HL-60/S4 treated with retinoic acid at 250 ng/mL for 4 days and 3 days (cell line): ENCODE measurements around the gene KIF18B.

Source experiments
- in situ Hi-C: fragments of 300-500 bp; cut with MboI; formaldehyde crosslinking; loops from 2 replicates; pipeline ENCODE4 v1.7.0; 2022; ENCODE audit warnings: low sequenced_read_pairs

KIF18B gene

DNA sequence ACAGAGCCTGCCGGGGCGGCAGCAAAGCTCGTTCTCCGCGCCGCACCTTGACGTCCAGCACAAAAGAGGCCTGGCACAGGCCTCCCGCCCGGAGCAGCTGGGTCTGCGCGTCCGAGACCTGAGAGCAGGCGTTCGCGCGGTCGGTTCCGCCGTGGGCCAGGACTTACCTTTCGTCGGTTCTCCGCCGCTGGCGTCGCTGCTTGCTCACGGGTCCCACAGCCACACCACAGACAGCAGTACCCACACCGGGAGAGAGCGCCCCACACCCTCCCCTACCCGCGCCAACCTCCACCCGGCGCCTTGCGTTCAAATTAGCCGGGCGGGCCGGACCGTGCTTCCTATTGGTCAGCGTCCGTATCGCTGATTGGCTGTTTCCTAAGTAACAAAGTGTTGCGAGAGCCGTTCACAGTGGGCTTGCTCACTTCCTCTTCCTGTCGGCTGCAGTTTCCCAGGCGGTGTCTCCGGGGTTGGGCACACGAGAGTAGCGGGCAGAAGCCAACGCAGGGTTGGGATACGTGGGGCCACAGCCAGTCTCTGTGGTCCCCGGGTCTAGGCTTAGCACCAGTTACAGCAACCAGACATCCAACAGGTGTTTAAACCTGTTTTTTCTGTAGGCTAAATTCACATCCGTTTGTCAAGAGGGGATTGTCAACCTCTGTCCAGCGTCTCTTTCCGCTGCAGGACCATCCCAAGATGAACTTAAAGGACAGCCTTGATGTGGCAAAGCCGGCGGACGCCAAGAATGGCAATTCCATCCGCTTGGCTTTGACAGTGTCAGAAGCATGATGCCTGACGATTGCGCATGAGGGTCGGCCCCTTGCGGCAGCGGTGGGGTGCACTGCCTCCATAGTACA, at the start of gene KIF18B:
TSS of gene KIF18B (minus strand) at position 313 of the 854 bp plus-strand sequence. CDS start 11,429 bp downstream, outside the sequence.
- in situ Hi-C loops = no loop called here

DNA sequence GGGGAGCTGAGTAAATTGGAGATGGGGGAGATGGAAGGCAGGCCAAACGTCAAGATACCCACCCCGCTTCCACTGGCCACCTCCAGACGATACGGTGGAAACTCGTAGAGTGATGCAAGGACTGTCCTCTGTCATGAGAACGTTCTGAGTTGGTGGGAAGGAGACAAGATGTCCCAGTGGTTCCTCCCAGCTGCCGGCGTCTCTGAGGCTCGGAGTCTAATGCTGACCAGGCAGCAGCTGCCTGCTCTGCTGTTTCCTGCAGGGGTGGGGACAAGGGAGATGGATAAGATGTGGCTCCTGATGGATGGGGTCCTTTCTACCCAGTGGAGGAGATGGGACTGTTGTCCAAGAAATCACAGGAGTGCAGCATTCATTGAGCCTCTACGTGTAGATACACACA, 48.7 kb upstream of the KIF18B start:
- in situ Hi-C loops = no loop called here

GRCh38 chr17:44995436-44996001, 47.9 kb upstream of the KIF18B start:
- in situ Hi-C loops = no loop called here

DNA sequence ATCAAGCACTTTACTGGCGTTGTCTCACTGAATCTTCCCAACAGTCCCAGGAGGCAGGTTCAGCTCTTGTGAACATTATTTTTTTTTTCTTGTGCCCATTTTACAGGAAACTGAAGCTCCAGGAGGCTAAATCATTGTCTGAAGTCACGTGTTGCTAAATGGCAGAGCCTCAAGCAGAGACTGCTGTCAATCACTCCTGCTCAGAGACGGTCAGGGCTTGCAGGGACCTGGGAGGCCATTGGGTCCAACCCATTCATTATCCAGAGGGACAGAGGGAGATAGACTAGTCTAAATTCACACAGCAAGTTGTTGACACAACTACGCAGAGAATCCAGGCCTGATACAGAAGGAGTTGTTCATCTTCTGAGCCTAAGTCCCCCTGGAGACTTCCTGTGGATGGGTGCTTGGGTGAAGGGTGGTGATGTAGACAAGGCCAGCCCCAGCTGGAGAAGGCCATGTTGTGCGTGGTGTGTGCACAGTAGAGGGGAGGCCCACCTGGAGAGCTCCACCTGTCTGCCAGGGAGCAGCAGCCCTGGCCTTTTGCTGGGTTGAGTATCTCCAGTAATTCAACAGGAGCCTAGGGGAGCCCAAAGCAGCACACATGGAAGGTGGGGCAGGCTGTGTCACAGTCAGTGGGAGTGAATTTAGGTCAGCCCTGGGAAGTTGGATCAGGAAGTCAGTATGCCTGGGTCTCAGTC, 44.8 kb upstream of the KIF18B start:
- in situ Hi-C loops = no loop called here

DNA sequence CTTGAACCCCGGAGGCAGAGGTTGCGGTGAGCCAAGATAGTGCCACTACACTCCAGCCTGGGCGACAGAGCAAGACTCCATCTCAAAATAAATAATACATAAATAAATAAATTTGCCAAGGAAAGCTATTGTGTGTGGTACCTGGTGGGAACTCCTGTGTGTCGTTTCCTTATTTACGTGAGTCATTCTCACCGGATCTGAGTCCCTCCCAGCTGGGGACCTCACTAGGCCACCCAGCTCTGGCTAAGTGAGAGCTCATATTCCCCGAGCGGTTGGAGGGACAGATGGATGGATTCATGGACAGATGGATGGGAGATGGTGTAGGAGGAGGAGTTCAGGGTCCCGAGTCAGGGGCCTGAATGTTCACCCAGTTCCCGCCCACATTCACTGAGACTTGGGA, 43.4 kb upstream of the KIF18B start:
- in situ Hi-C loops = no loop called here

DNA sequence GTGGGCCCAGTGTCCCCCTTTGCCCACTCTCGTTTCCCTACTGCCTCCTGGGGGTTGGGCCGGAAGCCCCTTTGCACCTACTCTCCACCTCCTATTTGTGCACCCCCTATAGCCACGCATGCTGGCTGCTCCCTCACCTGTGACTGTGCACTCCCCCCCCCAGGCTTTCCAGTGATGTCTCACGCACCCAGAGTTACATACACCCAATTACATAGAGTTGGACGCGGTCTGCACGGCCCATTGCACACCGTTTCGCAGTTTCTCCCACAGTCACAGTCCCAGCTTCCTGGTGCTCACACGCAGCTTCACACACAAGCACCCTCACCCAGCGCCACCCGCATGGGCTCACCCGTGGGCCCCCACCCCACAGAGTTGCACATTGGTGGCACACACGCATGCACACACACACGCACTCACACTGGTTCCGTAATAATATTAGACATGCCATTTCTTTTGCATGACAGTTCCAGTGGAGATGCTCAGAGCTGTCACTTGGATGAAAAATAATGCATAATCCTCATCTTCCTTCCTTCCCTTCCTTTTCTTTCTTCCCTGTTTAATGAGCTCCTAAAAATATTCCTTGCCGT, 42.1 kb upstream of the KIF18B start:
- in situ Hi-C loops = no loop called here

- in situ Hi-C loops = no loop called here
Measured at GRCh38 chr17:44988044-44988942, 40.7 kb upstream of the KIF18B start.

GRCh38 chr17:44983563-44983962, 36.0 kb upstream of the KIF18B start:
- in situ Hi-C loops = no loop called here

DNA sequence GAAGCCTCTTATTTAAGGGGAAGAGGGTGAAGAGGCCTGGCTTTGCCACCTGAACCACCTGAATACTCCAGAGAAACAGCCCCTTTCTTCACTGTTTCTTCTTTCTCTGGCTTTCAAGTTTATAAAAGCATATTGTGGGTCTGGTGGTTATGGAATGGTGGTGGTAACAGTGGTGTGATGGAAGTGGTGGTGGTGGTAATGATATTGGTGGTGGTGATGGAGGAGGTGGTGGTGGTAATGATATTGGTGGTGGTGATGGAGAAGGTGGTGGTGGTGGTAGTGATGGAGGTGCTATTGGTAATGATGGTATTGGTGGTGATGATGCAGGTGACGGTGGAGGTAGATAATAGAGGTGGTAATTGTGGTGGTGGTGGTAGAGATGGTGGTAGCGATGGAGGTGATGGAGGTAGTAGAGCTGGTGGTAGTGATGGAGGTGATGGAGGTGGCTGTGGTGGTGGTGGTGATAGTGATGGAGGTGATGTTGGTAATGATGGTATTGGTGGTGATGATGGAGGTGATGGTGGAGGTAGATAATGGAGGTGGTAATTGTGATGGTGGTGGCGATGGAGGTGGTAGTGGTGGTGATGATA, 34.6 kb upstream of the KIF18B start:
- in situ Hi-C loops = no loop called here

DNA sequence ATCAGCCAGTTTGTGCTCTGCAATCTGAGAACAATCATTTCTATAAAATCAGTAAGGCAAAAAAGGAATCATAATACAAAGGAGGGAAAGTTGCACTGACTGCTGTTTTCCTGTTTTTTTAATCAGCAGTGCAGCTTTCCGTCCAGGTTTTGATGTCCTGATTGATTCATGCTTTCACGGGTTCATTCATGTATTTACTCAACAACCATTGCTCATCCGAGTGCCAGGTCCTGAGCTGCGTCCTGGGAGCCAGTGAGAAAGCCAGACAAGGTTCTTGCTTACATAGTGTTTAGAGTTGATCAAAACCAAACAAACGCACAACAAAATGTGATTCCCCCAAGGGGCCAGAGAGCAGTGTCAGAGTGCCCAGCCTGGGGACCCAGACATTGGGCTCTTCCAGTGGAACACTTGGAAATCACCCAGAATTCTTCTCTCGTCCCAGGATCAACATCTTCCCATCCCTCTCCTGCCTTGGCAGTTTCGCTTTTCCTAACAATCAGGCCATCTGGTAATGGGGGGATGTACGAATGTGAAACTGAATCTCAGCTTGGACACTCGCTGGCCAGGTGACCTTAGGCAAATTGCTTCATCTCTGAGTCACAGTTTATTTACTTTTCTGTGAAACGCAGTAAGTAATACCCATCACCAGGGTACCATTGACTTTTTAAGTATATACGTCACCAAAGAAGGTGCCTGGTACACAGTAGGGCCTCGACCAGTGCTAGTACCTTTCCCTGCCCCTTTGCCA, 33.8 kb upstream of the KIF18B start:
- in situ Hi-C loops = no loop called here

DNA sequence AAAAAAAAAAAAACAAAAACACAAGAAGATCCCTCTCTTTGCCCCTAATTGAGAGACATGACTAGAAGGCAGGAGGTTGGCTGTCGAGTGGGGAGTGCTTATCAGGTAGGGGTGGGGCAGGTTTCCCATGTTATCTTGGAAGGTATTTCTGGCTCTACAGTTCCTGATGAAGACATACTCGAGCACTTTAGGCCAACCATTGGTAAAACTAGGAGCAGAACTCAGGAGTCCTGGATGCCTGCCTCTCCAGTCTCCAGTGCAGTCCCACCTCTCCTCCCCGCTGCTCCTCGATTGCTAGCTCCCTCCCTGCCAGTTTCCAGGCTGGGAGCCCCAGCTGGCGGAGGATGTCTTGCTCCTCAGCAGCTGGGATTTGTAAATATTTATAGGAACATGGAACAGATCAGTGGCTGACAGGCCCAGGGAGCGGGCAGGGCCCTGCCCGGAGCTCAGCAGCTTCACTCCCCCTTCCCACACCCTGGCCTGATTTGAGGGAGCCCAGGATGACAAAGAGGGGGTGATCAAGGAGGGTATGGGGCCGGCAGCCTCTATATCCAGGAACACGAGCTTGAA, 31.9 kb upstream of the KIF18B start:
- in situ Hi-C loops = no loop called here

DNA sequence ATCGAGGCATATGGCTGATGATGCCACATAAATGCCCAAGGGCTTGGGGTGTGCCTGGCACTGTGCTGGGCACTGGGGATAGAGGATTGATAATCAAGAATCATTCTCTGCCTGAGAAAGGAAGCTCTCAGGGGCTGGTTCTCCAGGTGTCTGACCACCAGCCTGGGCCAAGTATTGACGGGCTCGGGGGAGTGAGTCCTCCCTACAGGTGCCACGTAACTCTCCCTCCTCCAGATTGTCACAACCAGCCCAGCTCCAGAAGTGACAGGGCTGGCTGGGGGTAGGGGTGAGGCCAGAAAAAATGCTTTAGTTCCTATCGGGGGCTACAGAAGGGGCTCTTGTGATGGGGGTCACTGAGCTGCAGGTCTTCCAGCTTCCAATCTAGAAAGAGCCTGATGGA, 31.2 kb upstream of the KIF18B start:
- in situ Hi-C loops = no loop called here

- in situ Hi-C loops = no loop called here
Measured at GRCh38 chr17:44977814-44978550, 30.4 kb upstream of the KIF18B start.

DNA sequence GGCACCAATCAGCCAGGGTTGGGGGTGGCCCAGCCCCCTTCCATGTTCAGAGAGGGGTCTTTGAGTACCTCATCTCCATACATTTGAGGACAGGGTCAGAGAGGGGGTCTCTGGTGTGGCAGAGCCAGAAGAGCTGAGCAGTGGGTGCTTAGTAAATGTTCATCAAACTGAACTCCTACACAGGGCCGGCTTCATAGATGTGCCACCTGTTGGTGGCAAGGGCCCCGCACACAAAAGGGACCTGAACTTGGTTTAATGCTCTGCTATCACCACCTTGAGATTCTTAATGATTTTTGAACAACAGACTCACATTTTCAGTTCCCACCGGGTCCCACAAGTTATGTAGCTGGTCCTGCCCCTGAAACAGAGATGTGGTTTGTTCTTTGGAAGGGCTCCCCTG, 29.5 kb upstream of the KIF18B start:
- in situ Hi-C loops = no loop called here

DNA sequence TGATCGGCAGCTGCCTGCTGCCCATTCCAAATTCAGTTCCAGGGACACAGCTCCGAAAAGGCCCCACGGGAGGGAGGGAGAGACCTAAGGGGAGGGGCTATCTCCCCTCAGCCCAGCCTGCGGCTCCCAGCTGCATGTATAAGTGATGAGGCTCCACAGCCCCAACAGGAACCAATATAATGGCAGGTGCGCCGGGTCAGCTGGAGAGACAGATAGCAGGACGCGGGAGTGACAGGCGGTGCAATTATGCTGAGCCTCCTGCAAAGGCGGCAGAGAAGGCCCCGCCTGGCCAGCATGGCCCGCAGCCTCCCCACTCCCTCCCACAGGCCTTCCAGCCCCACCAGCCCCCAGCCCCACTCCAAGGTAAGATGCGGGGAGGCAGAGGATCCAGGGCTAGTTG, 28.6 kb upstream of the KIF18B start:
- in situ Hi-C loops = no loop called here

- in situ Hi-C loops = no loop called here
Measured at GRCh38 chr17:44972953-44973352, 25.4 kb upstream of the KIF18B start.

DNA sequence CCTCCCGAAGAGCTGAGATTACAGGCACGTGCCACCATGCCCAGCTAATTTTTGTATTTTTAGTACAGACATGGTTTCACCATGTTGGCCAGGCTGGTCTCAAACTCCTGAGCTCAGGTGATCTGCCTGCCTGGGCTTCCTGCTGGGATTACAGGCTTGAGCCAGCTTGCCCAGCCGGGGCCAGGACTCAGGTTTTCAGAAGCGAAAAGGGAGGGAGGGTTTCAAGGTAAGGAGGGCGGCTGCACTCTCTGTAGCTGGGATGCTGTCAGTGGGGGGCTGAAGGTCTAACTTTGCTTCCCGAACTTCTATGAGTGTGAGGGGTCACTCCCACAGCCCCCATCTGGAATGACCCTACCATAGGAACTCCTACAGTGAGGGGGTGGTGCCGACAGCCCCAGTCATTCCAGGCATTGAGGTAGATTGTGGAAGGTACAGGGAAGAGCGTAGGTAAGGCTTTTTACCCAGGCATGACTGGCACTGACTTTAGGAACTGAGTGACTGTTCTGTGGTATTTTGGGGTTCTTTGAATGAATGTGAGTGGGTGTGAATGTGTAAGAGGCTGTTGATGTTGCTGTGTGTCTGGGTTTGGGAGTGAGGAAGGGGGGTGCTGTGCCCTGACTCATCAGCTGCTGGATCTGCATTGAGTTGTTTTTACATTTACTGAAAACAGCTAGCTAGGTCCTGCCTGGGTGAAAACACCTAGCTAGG, 24.4 kb upstream of the KIF18B start:
- in situ Hi-C loops = no loop called here
